HL-60/S4 treated with phorbol 12-myristate 13-acetate at 8.2 ng/mL for 4 days and 3 days (cell line): ENCODE measurements around the gene SMIM38.

ENCODE experiments used
- in situ Hi-C: fragments of 300-500 bp; cut with MboI; formaldehyde crosslinking; loops from 2 replicates; pipeline ENCODE4 v1.15.0; 2022; ENCODE audit warnings: low sequenced_read_pairs

Gene SMIM38

DNA sequence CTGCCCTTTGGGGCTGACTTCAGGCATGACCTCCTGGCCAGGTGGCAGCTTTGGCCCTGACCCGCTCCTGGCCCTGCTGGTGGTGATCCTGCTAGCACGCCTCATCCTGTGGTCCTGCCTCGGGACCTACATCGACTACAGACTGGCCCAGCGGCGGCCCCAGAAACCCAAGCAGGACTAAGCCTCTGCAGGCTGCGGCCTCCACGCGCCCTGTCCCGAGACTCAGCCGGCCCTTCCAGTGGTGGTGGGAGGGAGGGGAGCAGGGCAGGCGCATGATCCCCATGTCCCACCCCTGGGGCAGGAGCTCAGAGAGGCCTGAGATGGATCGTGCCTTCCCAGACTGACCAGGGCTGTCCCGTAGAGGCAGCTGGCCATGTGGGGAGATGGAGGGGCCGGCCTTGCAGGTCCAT lies 2.1 kb downstream of the SMIM38 start:
- in situ Hi-C loops, result no loop called here

DNA sequence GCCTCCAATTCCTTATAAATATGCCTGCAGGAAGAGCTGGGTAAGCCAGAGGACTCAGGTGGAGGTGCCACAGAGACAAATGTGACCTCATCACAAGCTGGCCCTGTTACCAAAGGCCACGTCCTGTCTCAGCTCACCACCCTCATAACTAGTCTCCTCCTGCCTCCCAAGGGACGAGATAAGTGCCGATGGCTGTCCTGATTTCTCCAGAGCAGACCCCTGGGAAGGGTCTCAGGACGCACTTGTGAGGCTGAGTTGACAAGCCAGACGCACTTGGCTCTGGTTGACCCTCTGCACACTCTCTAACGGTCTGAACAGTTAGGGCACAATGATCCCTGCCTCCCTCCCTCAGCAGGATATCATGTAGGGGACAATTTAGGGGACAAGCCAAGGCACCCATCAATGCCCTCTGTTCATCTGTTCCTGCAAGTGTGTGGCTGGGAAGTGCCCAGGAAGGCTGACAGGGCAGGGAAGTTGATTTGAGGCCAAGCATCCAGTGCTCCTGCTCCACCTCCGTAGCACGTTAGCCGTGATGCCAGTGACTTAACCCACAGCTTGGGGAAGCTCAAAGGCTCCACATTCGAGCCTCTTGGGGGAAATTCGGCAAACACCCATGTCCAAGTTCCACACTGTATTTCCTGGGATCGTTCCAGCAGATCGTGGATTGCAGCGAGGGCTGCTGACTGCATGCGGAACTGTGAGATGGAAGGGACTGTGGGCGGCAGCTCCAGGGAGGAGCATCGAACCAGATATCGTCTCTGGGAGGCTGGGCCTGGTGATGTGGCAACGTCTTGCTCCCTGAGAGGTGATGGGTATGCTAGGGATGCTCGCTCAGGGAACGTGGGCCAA lies 2.8 kb downstream of the SMIM38 start:
- in situ Hi-C loops, result no loop called here

GRCh38 chr11:69159150-69159852 lies 3.6 kb downstream of the SMIM38 start:
- in situ Hi-C loops, result no loop called here

DNA sequence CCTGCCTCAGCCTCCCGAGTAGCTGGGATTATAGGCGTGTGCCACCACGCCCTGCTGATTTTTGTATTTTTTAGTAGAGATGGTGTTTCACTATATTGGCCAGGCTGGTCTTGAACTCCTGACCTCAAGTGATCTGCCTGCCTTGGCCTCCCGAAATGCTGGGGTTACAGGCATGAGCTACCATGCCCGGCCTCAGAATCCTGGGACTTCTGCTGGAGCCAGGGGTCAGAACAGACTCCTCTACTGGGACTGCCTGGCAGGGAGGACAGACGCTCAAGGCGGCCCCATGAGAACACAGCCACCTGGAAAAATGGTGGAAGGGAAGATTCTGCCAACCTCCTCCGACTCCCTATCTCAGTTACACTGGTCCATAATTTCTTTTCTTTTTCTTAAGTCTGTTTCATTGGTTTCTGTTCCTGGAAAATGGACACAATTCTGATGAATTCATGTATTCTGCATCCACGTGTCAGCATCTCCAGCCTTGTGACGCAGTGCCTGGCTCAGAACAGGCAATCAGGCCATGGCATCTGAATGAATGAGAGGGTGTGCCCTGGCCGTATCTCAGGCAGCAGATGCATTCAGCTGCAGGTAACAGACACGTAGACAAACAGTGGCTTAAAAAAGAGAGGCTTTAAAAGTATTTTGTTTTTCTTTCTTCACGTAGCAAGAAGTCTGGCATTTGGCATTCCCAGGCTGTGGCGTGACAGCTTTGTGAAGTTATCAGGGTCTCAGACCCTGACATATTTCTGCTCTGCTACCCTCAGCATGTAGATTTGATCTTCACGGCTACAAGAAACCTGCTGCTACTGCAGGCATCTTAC lies 4.8 kb downstream of the SMIM38 start:
- in situ Hi-C loops, result no loop called here

- in situ Hi-C loops, result no loop called here
Observed at GRCh38 chr11:69161117-69161407, 5.3 kb downstream of the SMIM38 start.

- in situ Hi-C loops, result no loop called here
Observed at GRCh38 chr11:69162505-69162904, 6.8 kb downstream of the SMIM38 start.

GRCh38 chr11:69163842-69164241 lies 8.1 kb downstream of the SMIM38 start:
- in situ Hi-C loops, result no loop called here

DNA sequence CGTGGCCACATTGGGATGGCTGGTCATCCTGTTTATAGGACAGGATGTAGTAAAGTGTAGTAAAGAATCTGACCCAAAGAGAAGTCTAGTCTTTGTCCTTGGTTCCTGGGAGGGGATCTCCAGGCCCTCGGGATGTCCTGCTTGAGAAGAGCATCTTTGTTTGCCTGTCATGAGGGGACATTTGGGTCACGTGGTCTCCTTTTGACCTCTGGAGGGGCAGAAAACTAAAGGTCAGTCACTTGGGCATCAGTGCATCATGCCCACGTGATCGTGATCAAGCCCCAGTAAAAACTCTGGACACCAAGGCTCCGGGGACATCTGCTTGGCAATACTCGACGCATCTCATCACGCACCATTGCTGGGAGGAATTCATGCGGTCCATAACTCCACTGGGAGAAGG lies 9.1 kb downstream of the SMIM38 start:
- in situ Hi-C loops, result no loop called here

DNA sequence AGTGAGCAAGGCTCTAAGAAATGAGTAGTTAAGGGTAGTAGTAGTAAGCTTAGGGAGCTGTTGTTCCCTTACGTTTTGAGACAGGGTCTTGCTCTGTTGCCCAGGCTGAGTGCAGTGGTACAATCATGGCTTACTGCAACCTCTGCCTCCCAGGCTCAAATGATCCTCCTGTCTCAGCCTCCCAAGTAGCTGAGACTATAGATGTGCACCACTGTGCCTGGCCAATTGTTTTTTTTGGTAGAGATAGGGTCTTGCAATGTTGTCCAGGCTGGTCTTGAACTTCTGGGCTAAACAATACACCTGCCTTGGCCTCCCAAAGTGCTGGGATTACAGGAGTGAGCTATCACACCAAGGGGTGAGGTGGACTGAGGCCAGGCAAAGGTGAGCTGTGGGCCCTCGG lies 10.0 kb downstream of the SMIM38 start:
- in situ Hi-C loops, result no loop called here

GRCh38 chr11:69166218-69167115 lies 10.7 kb downstream of the SMIM38 start:
- in situ Hi-C loops, result no loop called here

GRCh38 chr11:69167130-69167915 lies 11.6 kb downstream of the SMIM38 start:
- in situ Hi-C loops, result no loop called here

DNA sequence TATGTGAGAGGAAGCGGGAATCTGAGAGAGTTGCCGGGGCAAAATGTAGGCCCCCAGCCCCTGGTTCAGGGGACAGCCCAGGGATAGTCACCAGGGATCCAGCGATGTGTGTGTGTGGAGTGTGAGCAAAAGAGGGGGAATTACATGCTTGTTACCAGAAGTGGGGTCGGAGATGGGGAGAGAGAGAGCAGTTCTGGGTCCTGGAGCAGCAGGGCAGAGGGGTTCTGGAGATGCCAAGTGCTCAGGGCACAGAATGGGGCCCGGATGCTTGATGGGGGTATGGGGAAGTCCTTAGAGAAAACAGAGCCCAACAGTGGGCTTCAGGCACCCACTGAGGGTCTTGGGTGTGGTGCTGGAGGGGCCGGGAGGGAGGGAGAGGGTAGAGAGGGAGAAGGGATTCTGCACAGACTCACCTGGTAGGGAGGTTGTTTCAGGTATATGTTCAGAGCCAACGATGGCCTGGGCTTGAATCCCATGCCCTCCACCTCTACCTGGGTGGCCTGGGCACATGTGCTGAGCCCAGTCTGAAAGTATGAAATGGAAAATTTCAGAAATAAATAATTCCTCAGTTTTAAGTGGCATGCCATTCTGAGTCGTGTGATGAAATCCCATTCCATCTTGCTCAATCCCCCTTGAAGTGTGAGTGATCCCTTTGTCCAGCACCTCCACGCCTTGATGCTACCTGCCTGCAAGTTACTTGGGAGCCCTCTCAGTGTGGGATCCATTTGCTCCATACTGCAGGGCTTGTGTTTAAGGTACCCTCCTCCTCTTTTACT lies 12.4 kb downstream of the SMIM38 start:
- in situ Hi-C loops, result no loop called here

DNA sequence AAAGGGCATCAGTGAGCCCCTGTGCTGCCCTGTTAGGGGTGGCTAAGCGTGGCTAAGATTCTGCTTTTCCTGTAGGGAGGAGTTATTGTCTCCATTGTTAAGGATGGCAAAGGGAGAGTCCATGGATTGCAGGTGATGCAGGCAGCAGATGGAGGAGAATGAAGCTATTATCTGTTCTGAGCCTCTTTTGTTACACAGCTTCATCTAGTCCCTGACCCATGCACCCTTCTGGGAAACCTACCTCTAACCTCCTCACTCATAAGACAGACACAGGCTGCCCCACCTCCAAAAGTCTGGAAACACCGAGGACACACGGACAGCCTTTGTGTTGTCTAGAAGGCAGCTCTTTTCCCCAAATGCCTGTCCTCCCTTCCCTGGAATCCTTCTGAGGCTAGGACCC lies 13.7 kb downstream of the SMIM38 start:
- in situ Hi-C loops, result no loop called here

DNA sequence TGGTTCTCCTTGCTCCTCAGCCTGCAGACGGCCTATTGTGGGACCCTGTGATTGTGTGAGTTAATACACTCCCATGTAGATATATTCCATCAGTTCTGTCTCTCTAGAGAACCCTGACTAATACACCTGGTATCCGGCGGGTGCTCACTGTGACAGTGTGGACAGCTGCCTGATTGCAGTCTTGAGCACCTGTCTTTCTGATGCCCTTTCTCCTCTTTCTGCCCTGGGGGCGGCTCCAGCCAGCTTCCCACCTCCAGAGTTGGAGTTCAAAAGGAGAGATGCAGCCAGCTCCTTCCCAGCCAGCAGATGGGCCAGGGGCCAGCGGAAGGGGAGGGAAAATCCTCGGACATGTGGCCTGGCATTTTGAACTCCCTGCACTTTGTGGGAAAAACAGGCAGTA lies 15.0 kb downstream of the SMIM38 start:
- in situ Hi-C loops, result no loop called here

- in situ Hi-C loops, result no loop called here
Observed at GRCh38 chr11:69171476-69172240, 15.9 kb downstream of the SMIM38 start.

DNA sequence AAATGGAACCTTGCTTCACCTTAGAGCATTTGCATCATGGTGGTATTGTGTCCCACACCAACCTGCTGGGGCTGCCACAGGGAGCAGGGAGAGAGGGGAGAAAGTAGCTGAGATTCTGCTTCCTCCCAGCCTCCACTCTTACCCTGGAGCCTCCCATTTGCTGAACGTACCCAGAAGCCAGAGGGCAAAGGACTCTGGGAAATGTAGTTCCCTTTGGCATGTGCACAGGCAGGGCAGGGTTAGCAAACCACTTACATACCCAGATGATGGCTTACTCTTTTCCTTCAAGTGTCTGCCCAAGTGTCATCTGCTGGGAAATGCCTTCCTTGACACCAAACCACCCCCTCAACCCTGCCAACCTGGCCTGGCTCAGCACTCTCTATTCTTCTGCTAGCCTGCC lies 16.9 kb downstream of the SMIM38 start:
- in situ Hi-C loops, result no loop called here

- in situ Hi-C loops, result no loop called here
Observed at GRCh38 chr11:69173331-69173730, 17.6 kb downstream of the SMIM38 start.

- in situ Hi-C loops, result no loop called here
Observed at GRCh38 chr11:69173925-69174581, 18.3 kb downstream of the SMIM38 start.
